CD1c-positive myeloid dendritic cell (primary cell): ENCODE measurements around the gene ANXA11.

Experiments used
- DNase-seq: peaks from one replicate; pipeline ENCODE4 v3.0.0-alpha.2; 2016; ENCODE audit errors: extremely low spot score

ANXA11 gene

DNA sequence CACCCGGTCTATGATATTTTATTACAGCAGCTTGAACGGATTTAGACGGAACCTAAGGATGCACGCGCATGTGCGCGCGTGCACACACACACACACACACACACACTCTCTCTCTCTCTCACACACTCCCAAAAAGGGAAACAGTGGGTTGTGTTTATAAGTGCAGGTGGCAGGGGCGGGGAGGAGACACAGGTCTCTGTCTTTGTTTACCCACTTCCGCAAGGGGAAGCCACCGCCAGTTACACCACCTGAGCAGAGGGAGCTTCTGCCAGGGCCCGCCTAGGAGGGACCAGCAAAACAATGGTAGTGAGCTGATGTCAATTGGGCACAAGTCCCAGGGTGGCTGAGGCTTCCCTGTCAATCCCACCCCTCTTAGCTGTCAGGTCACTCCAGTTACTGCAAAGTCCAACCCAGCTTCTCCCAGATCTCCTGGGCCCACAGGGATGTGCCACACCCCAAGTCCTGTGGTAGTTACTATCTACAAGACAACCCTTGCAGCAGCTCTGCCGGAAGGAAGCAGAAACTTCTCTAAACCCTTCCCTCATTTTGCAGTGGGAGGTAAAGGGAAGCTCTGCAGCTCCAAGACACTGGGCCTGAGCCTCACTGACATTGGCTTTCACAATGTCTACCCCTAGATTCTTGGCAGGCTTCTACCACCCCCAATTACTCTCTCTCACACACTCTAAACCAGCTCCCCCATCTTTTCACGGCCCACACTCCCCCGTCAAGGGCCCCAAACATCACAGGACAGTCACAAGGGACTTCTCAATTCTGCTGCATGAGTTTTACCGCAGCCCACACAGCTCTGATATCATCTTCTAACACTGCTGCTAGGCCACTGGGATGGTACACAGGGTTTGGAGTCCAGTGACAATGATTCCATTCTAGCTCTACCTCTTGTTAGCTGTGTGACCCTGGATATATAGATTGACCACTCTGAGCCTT is 17.6 kb downstream of the ANXA11 start:
- DNase-seq = peak; percentile 93

DNA sequence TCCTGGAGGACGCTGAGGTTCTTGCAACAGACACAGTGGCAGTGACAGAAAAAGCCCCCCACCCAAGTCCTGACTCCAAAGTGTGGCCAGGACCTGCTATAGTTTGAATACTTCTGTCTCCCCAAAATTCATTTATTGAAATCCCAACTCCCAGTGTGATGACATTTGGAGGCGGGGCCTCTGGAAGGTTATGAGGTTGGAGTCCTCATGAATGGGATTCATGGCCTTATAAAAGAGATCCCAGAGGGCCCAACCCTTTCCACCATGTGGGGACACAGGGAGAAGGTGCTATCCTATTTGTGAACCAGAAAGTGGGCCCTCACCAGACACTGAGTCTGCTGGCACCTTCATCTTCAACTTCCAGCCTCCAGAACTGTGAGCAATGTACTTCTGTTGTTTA is 18.3 kb downstream of the ANXA11 start:
- DNase-seq = no peak

DNA sequence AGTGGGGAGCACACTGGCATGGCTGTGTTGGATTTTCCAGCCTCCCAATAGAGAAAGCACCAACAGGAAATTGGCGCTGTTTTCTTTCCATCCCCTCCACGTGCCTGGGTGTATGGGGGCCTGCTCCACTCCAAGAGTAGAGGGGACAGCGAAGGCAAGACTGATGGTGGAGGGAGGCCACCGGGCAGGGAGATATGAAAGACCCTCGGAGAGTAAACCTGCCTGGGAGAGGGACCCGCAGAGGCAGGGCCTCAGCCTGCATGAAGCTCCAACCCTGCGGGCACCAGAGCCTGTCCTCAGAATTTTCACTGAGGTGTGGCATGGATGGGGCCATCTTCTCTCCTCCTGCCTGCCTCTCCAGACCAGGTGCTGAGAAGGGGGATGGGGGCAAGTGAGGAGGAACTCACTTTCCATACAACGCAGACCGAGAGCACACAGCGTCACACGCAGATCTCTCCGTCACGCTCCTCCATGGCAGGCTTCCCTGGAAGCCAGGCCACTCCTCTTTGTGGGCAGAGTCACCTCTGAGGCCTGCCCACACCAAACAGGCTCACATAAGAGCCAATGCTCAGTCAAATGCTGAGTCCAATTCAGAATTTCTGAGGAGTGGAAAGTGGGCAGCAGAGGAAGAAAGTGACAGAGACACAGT is 18.8 kb downstream of the ANXA11 start:
- peak; percentile 88 for DNase-seq

GRCh38 chr10:80185578-80186299 is 19.6 kb downstream of the ANXA11 start:
- no peak for DNase-seq

GRCh38 chr10:80184291-80184690 is 21.0 kb downstream of the ANXA11 start:
- no peak for DNase-seq

- DNase-seq = no peak
These were observed 21.9 kb downstream of the ANXA11 start for GRCh38 chr10:80183436-80183835.

GRCh38 chr10:80182986-80183385 is 22.4 kb downstream of the ANXA11 start:
- no peak for DNase-seq

GRCh38 chr10:80177781-80178636 is 27.3 kb downstream of the ANXA11 start:
- DNase-seq = peak; percentile 60

- DNase-seq = no peak
These were observed 28.8 kb downstream of the ANXA11 start for GRCh38 chr10:80176526-80176925.

- peak; percentile 41 for DNase-seq
These were observed 30.5 kb downstream of the ANXA11 start for GRCh38 chr10:80174641-80175395.

GRCh38 chr10:80173466-80173865 is 31.9 kb downstream of the ANXA11 start:
- no peak for DNase-seq

- no peak for DNase-seq
These were observed 32.4 kb downstream of the ANXA11 start for GRCh38 chr10:80172896-80173295.

DNA sequence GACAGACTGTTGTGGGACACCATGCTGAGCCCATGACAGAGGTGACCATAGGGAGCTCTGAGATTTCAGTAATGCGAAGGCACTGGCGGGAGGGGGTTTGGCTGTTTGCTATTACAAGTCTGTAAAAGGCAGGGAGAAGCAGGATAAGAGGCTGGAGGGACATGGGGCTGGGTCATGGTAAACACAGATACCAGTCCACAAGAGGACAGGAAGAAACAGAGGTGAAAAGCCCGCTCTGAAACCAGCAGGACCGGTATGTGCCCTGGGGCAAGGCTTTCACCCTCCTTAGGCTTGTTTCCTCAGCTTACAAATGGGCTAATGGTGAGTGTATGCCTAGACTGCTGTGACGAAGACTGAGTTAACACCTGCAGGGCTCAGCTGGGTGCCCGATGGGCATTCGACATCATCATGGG is 34.1 kb downstream of the ANXA11 start:
- no peak for DNase-seq

- no peak for DNase-seq
These were observed 34.7 kb downstream of the ANXA11 start for GRCh38 chr10:80170641-80171040.

- no peak for DNase-seq
These were observed 35.3 kb downstream of the ANXA11 start for GRCh38 chr10:80170026-80170425.

DNA sequence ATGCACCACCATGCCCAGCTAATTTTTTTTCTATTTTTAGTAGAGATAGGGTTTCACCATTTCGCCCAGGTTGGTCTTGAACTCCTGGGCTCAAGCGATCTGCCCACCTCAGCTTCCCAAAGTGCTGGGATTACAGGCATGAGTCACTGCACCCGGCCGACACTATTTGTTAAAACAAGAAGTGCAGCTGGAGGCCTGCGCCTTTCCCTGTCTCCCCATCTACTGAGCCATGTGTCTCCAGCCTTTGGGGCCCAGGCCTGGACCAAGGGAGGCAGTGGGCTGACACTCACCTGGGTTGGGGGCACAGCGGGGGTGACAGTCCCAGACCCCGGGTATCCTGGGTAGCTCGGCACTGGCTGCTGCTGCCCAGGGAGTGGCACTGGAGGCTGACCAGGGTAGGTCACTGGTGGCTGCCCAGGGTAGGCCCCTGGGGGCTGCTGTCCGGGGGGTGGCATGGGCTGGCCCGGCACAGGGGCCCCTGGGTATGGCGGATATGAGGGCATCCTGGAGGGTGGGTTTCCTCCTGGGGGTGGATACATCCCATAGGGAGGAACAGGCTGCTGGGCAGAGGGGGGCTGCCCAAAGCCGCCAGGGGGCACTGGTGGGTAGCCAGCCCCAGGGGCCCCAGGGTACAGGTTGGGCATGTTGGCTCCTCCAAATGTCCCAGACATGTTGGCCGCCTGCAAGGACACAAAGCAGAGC is 36.5 kb downstream of the ANXA11 start:
- no peak for DNase-seq

DNA sequence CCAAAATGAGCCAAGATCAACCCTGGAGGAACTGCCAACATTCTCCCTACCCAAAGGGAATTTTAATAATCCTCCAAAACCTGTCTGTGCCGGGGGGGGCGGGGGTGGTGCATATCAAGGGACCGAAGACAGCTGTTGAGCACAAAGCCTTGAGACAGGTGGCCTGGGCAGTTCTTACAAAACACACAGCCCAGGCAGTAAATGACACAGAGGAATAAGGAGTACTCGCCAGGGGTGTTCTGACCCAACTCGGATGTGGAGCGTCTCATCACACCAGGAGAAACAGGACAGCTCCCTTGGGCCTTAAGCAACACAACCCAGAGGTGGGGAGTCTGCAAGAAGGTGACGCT is 37.2 kb downstream of the ANXA11 start:
- DNase-seq = no peak

- DNase-seq = no peak
These were observed 37.7 kb downstream of the ANXA11 start for GRCh38 chr10:80167471-80168161.
